GM23338 (cell line): ENCODE results near the gene SV2C. TPM values are rescaled to one million over a fixed set of nuclear protein-coding genes. Genes with fewer than 3 reads are reported as not detected.

Experiments used
- ATAC-seq: fragments of 200-7000 bp; cut with Tn5 transposase; 3 replicates; pipeline ENCODE4 v1.9.1; 2020
- DNase-seq: peaks from one replicate; pipeline ENCODE4 v3.0.0-alpha.2; 2015; ENCODE audit warnings: low spot score
- H2AFZ ChIP-seq: fragments of 200-600 bp; sonication (generic); 2 replicates; pipeline ENCODE4 v1.8.0; 2016; ENCODE audit warnings: antibody characterized with exemption, mild to moderate bottlenecking, moderate library complexity
- H3F3A ChIP-seq: fragments of 200-600 bp; sonication (generic); replicated peaks from 2 replicates; pipeline ENCODE4 v1.8.0; 2017; ENCODE audit warnings: antibody characterized with exemption, mixed run types, low read depth
- H3K27ac ChIP-seq: fragments of 200-600 bp; sonication (generic); 2 replicates; pipeline ENCODE4 v1.6.1; 2016; ENCODE audit warnings: low read depth
- H3K27me3 ChIP-seq: fragments of 200-600 bp; sonication (generic); 2 replicates; pipeline ENCODE4 v1.8.0; 2016; ENCODE audit warnings: mild to moderate bottlenecking, mixed run types, moderate library complexity; ENCODE audit not compliant: insufficient read depth
- H3K36me3 ChIP-seq: fragments of 200-600 bp; sonication (generic); 2 replicates; pipeline ENCODE4 v1.8.0; 2016; ENCODE audit warnings: mild to moderate bottlenecking; ENCODE audit not compliant: insufficient read depth
- H3K4me1 ChIP-seq: fragments of 200-600 bp; sonication (generic); 2 replicates; pipeline ENCODE4 v1.8.0; 2016; ENCODE audit warnings: mild to moderate bottlenecking, moderate library complexity; ENCODE audit not compliant: insufficient read depth
- H3K4me2 ChIP-seq: fragments of 200-600 bp; sonication (generic); 2 replicates; pipeline ENCODE4 v1.7.1; 2017; ENCODE audit warnings: mixed run types
- H3K4me3 ChIP-seq: fragments of 200-600 bp; sonication (generic); 2 replicates; pipeline ENCODE4 v1.6.1; 2016; ENCODE audit warnings: mixed run types
- H3K79me2 ChIP-seq: fragments of 200-600 bp; sonication (generic); replicated peaks from 2 replicates; pipeline ENCODE4 v1.8.0; 2017; ENCODE audit warnings: mild to moderate bottlenecking; ENCODE audit not compliant: insufficient read depth
- H3K9me2 ChIP-seq: fragments of 200-600 bp; sonication (generic); 2 replicates; pipeline ENCODE4 v1.8.0; 2017; ENCODE audit not compliant: insufficient read depth
- H4K20me1 ChIP-seq: fragments of 200-600 bp; sonication (generic); replicated peaks from 2 replicates; pipeline ENCODE4 v1.8.0; 2017; ENCODE audit warnings: mild to moderate bottlenecking; ENCODE audit not compliant: insufficient read depth
- H3K27ac Mint-ChIP-seq: 2 replicates; pipeline ENCODE4 v1.8.0; 2020; ENCODE audit warnings: inconsistent platforms, mild to moderate bottlenecking, moderate library complexity, mixed read lengths
- H3K27me3 Mint-ChIP-seq: 3 replicates; pipeline ENCODE4 v1.8.0; 2022; ENCODE audit warnings: low read depth, mild to moderate bottlenecking, moderate library complexity, mixed read lengths, inconsistent platforms; ENCODE audit not compliant: insufficient read depth, poor library complexity
- H3K36me3 Mint-ChIP-seq: 3 replicates; pipeline ENCODE4 v1.8.0; 2021; ENCODE audit warnings: low read depth, mild to moderate bottlenecking, inconsistent platforms, moderate library complexity, mixed read lengths
- H3K4me1 Mint-ChIP-seq: 3 replicates; pipeline ENCODE4 v1.8.0; 2020; ENCODE audit warnings: mild to moderate bottlenecking, inconsistent platforms, mixed read lengths
- H3K4me3 Mint-ChIP-seq: 3 replicates; pipeline ENCODE4 v1.8.0; 2021; ENCODE audit warnings: moderate library complexity, mild to moderate bottlenecking, inconsistent platforms, mixed read lengths
- H3K9me3 Mint-ChIP-seq: 3 replicates; pipeline ENCODE4 v1.8.0; 2020; ENCODE audit warnings: moderate library complexity, mild to moderate bottlenecking, inconsistent platforms, mixed read lengths
- CREB1 ChIP-seq: fragments of 250-450 bp; sonication (Bioruptor Pico); IDR thresholded peaks from 2 replicates; pipeline ENCODE4 v1.5.0; 2020; ENCODE audit warnings: low read depth, mild to moderate bottlenecking, moderate library complexity
- ETS1 ChIP-seq: IDR thresholded peaks from 2 replicates; pipeline ENCODE4 v1.6.1; 2016; ENCODE audit warnings: antibody characterized with exemption
- EZH2 ChIP-seq: fragments of 200-600 bp; sonication (generic); IDR thresholded peaks from one replicate; pipeline ENCODE4 v1.8.0; 2017; ENCODE audit warnings: antibody characterized with exemption, mild to moderate bottlenecking, low read depth; ENCODE audit not compliant: unreplicated experiment
- EZH2phosphoT487 ChIP-seq: fragments of 200-600 bp; sonication (generic); IDR thresholded peaks from one replicate; pipeline ENCODE4 v1.8.1; 2018; ENCODE audit warnings: antibody characterized with exemption; ENCODE audit not compliant: unreplicated experiment
- JUNB ChIP-seq: IDR thresholded peaks from one replicate; pipeline ENCODE4 v1.6.1; 2016; ENCODE audit warnings: antibody characterized with exemption; ENCODE audit not compliant: unreplicated experiment
- NANOG ChIP-seq: IDR thresholded peaks from 2 replicates; pipeline ENCODE4 v1.6.1; 2016; ENCODE audit warnings: antibody characterized with exemption, borderline replicate concordance
- POLR2AphosphoS5 ChIP-seq: IDR thresholded peaks from 2 replicates; pipeline ENCODE4 v1.6.1; 2016; ENCODE audit warnings: antibody characterized with exemption, low read depth
- STAT1 ChIP-seq: IDR thresholded peaks from one replicate; pipeline ENCODE4 v1.6.1; 2016; ENCODE audit warnings: antibody characterized with exemption; ENCODE audit not compliant: unreplicated experiment
- ZNF114 ChIP-seq: fragments of 250-450 bp; sonication (Bioruptor Pico); IDR thresholded peaks from 2 replicates; pipeline ENCODE4 v1.5.0; 2020; ENCODE audit warnings: mild to moderate bottlenecking, moderate library complexity
- ZNF331 ChIP-seq: fragments of 250-450 bp; sonication (Bioruptor Pico); IDR thresholded peaks from 2 replicates; pipeline ENCODE4 v1.5.0; 2020; ENCODE audit warnings: low read depth, mild to moderate bottlenecking, moderate library complexity
- polyA plus RNA-seq: library from polyadenylated mRNA; unstranded; fragments of >200 nt; fragmentation: Nextera tagmentation; extraction: Ambion mirVana; gene quantifications from 2 replicates; pipeline ENCODE4 v1.2.1, GENCODE V29; 2016
- total RNA-seq: library from RNA; depleted of rRNA; stranded (reverse); fragments of >200 nt; shearing (Covaris generic); gene quantifications from 2 replicates; pipeline ENCODE4 v1.2.3, GENCODE V29; 2014
- TF ChIP-seq, protein P1 (sequence below): IDR thresholded peaks from one replicate; pipeline ENCODE4 v1.6.1; 2018; ENCODE audit warnings: antibody characterized with exemption; ENCODE audit not compliant: unreplicated experiment
- TF ChIP-seq, protein P2 (sequence below), 2 experiments: fragments of 200-600 bp in 1 of 2; sonication (generic) in 1 of 2; conservative IDR thresholded peaks; 2 replicates each; pipeline versions ENCODE4 v1.5.1 to v1.6.1; 2016 to 2017; ENCODE audit warnings: antibody characterized with exemption in 2 of 2, low read depth in 2 of 2, mild to moderate bottlenecking in 2 of 2, moderate library complexity in 1 of 2
- TF ChIP-seq, protein P3 (sequence below): fragments of 250-450 bp; sonication (Bioruptor Pico); IDR thresholded peaks from 2 replicates; pipeline ENCODE4 v1.5.0; 2020; ENCODE audit warnings: mild to moderate bottlenecking, moderate library complexity

Gene SV2C
- total and polyA plus RNA-seq, 2 experiments from 2014 or later: 0.05 to 0.07 TPM

GRCh38 chr5:76187386-76187785 lies 104.2 kb downstream of the SV2C start:
- Histone ChIP-seq H3K4me3 (no peak overlapping the region), H3F3A (no peaks in the 10 kb centered on the region), H4K20me1 (no peaks in the 10 kb centered on the region), H3K36me3 (no peaks in the 10 kb centered on the region), H3K4me2 (no peak overlapping the region), H3K79me2 (no peaks in the 10 kb centered on the region), H3K27me3 (no peaks in the 10 kb centered on the region), H3K27ac (no peak overlapping the region), H3K9me2 (peaks cover 5% of the 10 kb centered on the region; the same call in 1 of the 2 replicates), H2AFZ (no peak overlapping the region), H3K4me1 (no peaks in the 10 kb centered on the region)
- Mint-ChIP-seq H3K9me3 (peaks cover 19% of the 10 kb centered on the region), H3K27ac (no peak overlapping the region), H3K36me3 (peaks cover 5% of the 10 kb centered on the region; the same call in 2 of the 3 replicates), H3K4me3 (no peak overlapping the region), H3K4me1 (no peaks in the 10 kb centered on the region), H3K27me3 (no peaks in the 10 kb centered on the region)
- ATAC-seq (no peak), DNase-seq (no peak)
- no peak for TF ChIP-seq POLR2AphosphoS5
- TF ChIP-seq JUNB: no peak
- TF ChIP-seq, protein P1, sequence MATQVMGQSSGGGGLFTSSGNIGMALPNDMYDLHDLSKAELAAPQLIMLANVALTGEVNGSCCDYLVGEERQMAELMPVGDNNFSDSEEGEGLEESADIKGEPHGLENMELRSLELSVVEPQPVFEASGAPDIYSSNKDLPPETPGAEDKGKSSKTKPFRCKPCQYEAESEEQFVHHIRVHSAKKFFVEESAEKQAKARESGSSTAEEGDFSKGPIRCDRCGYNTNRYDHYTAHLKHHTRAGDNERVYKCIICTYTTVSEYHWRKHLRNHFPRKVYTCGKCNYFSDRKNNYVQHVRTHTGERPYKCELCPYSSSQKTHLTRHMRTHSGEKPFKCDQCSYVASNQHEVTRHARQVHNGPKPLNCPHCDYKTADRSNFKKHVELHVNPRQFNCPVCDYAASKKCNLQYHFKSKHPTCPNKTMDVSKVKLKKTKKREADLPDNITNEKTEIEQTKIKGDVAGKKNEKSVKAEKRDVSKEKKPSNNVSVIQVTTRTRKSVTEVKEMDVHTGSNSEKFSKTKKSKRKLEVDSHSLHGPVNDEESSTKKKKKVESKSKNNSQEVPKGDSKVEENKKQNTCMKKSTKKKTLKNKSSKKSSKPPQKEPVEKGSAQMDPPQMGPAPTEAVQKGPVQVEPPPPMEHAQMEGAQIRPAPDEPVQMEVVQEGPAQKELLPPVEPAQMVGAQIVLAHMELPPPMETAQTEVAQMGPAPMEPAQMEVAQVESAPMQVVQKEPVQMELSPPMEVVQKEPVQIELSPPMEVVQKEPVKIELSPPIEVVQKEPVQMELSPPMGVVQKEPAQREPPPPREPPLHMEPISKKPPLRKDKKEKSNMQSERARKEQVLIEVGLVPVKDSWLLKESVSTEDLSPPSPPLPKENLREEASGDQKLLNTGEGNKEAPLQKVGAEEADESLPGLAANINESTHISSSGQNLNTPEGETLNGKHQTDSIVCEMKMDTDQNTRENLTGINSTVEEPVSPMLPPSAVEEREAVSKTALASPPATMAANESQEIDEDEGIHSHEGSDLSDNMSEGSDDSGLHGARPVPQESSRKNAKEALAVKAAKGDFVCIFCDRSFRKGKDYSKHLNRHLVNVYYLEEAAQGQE: no peak
- no peak for TF ChIP-seq ETS1
- no peak for TF ChIP-seq STAT1
- TF ChIP-seq, protein P2, sequence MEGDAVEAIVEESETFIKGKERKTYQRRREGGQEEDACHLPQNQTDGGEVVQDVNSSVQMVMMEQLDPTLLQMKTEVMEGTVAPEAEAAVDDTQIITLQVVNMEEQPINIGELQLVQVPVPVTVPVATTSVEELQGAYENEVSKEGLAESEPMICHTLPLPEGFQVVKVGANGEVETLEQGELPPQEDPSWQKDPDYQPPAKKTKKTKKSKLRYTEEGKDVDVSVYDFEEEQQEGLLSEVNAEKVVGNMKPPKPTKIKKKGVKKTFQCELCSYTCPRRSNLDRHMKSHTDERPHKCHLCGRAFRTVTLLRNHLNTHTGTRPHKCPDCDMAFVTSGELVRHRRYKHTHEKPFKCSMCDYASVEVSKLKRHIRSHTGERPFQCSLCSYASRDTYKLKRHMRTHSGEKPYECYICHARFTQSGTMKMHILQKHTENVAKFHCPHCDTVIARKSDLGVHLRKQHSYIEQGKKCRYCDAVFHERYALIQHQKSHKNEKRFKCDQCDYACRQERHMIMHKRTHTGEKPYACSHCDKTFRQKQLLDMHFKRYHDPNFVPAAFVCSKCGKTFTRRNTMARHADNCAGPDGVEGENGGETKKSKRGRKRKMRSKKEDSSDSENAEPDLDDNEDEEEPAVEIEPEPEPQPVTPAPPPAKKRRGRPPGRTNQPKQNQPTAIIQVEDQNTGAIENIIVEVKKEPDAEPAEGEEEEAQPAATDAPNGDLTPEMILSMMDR (conservative IDR thresholded peaks at IDR 0.05; ENCODE audit: low read depth in 2 of 2): no peak
- TF ChIP-seq NANOG: no peak
- TF ChIP-seq EZH2phosphoT487: no peak
- no peak for TF ChIP-seq ZNF114 (CRISPR knock-in tag)
- no peak for TF ChIP-seq ZNF331 (CRISPR knock-in tag)
- TF ChIP-seq CREB1 (CRISPR knock-in tag): no peak
- no peak for TF ChIP-seq EZH2
- TF ChIP-seq, protein P3, sequence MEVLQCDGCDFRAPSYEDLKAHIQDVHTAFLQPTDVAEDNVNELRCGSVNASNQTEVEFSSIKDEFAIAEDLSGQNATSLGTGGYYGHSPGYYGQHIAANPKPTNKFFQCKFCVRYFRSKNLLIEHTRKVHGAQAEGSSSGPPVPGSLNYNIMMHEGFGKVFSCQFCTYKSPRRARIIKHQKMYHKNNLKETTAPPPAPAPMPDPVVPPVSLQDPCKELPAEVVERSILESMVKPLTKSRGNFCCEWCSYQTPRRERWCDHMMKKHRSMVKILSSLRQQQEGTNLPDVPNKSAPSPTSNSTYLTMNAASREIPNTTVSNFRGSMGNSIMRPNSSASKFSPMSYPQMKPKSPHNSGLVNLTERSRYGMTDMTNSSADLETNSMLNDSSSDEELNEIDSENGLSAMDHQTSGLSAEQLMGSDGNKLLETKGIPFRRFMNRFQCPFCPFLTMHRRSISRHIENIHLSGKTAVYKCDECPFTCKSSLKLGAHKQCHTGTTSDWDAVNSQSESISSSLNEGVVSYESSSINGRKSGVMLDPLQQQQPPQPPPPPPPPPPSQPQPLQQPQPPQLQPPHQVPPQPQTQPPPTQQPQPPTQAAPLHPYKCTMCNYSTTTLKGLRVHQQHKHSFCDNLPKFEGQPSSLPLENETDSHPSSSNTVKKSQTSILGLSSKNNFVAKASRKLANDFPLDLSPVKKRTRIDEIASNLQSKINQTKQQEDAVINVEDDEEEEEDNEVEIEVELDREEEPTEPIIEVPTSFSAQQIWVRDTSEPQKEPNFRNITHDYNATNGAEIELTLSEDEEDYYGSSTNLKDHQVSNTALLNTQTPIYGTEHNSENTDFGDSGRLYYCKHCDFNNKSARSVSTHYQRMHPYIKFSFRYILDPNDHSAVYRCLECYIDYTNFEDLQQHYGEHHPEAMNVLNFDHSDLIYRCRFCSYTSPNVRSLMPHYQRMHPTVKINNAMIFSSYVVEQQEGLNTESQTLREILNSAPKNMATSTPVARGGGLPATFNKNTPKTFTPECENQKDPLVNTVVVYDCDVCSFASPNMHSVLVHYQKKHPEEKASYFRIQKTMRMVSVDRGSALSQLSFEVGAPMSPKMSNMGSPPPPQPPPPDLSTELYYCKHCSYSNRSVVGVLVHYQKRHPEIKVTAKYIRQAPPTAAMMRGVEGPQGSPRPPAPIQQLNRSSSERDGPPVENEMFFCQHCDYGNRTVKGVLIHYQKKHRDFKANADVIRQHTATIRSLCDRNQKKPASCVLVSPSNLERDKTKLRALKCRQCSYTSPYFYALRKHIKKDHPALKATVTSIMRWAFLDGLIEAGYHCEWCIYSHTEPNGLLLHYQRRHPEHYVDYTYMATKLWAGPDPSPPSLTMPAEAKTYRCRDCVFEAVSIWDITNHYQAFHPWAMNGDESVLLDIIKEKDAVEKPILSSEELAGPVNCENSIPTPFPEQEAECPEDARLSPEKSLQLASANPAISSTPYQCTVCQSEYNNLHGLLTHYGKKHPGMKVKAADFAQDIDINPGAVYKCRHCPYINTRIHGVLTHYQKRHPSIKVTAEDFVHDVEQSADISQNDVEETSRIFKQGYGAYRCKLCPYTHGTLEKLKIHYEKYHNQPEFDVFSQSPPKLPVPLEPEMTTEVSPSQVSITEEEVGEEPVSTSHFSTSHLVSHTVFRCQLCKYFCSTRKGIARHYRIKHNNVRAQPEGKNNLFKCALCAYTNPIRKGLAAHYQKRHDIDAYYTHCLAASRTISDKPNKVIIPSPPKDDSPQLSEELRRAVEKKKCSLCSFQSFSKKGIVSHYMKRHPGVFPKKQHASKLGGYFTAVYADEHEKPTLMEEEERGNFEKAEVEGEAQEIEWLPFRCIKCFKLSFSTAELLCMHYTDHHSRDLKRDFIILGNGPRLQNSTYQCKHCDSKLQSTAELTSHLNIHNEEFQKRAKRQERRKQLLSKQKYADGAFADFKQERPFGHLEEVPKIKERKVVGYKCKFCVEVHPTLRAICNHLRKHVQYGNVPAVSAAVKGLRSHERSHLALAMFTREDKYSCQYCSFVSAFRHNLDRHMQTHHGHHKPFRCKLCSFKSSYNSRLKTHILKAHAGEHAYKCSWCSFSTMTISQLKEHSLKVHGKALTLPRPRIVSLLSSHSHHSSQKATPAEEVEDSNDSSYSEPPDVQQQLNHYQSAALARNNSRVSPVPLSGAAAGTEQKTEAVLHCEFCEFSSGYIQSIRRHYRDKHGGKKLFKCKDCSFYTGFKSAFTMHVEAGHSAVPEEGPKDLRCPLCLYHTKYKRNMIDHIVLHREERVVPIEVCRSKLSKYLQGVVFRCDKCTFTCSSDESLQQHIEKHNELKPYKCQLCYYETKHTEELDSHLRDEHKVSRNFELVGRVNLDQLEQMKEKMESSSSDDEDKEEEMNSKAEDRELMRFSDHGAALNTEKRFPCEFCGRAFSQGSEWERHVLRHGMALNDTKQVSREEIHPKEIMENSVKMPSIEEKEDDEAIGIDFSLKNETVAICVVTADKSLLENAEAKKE (CRISPR knock-in tag): no peak
